GM19099 (cell line): ENCODE data around the gene CECR2.

ENCODE experiments used
- POLR2A ChIP-seq: IDR thresholded peaks from 3 replicates; pipeline ENCODE4 v1.6.1; 2011; ENCODE audit warnings: low read depth; ENCODE audit not compliant: insufficient read length; ENCODE audit errors: extremely low read depth

Gene CECR2

GRCh38 chr22:17411213-17411612 is 42.0 kb downstream of the CECR2 start:
- no peak for TF ChIP-seq POLR2A

- TF ChIP-seq POLR2A, result no peak
Measured at GRCh38 chr22:17412232-17412631, 43.0 kb downstream of the CECR2 start.

DNA sequence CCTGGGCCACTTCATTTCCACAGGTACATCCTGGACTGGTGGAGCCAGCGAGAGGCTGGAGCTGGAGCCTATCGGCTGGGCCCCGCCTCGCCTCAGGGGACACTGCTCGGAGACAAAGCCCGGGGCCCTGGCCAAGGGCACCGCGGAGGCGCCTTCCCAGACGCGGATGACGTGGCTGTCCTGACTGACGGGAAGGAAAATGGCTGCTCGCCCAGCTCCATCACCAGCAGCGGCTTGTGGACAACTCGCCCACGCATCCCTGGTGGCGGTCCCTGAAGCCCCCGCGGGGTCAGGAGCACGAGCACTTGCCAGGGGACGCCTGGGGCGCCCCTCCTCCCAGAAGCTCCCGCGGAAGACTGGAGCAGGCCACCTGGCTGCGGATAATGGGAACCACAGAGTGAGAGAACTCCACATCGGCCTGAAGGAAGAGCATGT is 49.6 kb downstream of the CECR2 start:
- TF ChIP-seq POLR2A, result no peak

GRCh38 chr22:17419348-17419747 is 50.1 kb downstream of the CECR2 start:
- TF ChIP-seq POLR2A, result no peak

DNA sequence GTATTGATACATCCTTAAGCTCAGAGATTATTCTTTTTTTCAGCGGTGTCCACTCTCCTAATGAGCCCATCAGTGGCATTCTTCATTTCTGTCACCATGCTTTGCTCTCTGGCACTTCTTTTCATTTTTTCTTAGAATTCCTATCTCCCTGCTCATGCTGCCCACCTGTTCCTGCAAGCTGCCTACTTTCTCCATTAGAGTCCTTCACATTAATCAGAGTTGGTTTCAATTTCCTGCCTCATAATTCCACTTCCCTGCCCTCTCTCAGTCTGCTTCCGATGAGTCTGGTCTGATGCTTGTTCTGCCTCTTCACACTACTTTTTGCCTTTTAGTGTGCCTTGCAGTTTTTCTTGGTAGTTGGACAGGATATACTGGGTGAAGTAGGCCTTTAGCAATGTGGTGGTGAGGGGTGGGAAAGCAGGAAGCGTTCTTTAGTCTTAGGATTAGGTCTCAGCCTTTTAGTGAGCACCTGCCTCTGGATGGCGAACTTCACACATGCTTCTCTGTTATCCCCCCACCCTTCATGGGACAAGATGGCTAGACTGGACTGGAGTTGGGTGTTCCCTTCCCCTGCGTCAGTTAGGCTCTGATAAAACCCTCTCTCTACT is 53.6 kb downstream of the CECR2 start:
- TF ChIP-seq POLR2A, result no peak

- TF ChIP-seq POLR2A, result no peak
Measured at GRCh38 chr22:17423616-17424015, 54.4 kb downstream of the CECR2 start.

DNA sequence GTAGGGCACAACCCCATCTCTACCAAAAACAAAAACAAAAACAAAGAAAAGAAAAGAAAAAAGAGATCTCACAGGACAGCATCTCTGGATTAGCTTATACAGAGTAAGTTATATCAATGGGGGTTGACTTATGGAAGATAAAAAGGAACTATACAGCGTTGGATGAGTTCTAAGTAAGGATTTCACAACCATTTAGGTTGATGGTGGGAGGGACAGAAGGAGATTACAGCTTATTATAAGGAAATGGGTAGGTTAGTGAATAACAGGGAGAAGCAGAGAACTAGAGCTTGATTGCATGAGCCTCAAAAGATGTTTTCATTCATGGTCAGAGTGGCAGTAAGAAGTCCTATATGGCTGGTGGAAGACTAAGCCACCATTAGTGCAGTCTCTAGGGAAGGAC is 60.3 kb downstream of the CECR2 start:
- no peak for TF ChIP-seq POLR2A

DNA sequence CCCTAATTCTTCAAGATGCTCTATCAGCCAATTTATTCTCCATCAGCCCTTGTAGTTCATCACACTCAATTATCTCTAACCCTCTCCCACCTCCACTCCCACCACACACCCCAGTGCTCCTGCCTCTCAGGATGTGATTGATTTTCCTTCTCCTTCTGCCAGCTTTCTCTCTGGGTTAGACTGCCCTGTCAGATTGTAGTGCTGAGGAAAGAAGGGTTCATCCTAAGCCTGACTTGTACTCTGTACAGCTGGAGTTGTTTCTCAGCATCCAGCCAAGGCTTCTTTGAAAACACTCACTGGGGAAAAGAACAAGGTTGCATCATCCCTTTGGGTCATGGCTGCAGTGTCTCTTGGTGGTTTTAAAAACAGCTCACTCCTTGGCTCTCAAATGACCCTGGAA is 61.2 kb downstream of the CECR2 start:
- no peak for TF ChIP-seq POLR2A

DNA sequence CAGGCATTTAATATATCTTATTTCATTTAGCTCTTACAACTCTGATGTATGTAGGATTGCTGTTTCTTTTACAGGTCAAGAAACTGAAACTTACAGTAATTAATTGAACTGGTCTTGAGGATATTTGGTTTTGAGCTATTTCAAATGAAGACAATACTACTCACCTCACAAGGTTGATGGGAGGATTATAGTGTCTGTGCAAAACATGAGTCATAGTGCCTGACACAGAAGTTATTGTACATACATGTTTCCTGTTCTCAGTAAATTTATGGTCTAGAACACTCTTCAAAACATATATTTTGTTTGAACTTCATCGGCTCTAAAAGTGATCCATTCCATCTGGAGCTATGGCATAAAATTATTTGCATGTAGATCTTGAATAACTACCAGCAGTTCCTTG is 61.9 kb downstream of the CECR2 start:
- TF ChIP-seq POLR2A, result no peak

- TF ChIP-seq POLR2A, result no peak
Measured at GRCh38 chr22:17434856-17435255, 65.6 kb downstream of the CECR2 start.

- TF ChIP-seq POLR2A, result no peak
Measured at GRCh38 chr22:17435375-17435774, 66.1 kb downstream of the CECR2 start.

DNA sequence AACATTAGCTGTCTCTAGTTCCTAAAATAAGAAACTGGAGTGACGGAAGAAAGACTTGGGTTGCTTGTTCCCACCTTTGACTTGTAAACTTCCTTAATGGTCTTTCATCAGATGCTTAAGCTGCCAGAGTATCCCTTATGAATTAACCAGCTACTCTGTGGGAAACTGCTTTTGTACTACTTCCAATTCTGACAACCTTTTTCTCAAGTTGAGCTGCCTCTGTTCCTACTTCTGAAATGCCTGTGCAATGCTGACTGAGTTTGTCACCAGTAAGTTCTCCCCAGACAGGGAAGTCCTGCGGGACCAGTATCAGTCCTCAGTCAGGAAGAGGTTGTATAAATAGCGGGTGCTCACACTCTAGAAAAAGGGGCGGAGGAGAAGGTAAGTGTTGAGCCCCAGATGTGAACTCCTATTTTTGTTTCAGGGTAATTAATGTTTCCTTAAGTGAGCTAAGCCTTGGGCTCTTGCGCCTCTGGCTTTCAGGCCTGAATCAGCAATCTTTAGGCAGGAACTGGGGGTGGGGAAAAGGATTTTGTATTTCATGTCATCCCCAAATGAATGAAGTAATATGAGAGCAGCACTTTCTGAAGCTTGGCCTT is 67.2 kb downstream of the CECR2 start:
- no peak for TF ChIP-seq POLR2A

DNA sequence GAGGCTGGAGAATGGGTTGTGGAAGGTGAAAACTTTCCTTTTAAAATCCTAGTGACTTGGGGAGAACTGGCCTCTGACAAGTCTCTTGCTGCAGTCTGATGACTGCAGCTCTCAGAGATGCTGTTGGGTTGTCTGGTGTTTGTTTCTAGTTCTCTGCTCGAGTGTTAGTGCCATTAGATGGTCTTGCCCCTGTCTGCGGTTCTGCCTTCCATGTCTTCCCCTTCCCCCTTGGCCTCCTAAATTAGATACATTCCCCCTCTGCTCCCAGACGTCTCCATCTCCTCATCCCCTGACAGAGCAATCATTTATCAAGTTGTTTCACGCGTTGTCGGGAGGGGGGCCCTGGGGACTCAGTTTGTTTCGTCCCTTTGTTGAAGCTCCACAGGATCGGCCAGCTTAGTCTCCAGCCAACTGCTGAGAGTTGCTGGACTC is 67.7 kb downstream of the CECR2 start:
- TF ChIP-seq POLR2A, result no peak

DNA sequence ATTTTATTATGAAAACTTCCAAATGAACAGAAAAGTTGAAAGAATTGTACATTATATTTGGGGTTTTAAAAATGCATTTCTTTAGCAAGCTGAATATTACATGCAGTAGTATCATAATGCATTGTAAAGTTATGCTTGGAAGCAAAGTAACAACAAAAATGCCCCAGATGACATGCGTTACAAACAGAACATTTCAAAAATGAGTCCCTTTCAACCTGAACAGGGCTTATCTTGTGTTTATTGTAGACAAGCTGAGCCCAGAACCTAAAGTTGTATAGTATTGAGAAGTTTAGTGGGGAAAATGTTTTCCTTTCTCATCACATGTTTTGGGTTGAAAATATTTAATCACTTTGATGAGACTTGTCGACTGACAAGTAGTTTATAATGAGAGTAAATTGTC is 68.8 kb downstream of the CECR2 start:
- no peak for TF ChIP-seq POLR2A

DNA sequence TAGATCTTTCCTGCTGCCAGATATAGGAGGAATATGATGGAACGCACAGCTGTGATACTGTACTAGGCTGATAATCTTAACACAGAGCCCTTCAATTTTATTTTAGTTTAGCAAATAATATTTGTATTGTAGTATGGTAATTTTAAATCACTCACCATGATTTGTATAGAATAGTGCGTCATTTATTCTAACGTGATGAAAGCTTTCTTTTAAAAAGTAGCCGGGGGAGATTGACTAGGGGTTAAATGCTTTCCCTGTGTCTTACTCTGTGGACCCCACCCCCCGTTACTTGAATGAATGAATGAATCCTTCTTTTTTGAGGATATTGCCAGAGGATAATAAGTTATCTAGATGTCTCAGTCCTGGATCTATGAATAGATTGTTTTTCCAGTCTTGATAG is 72.1 kb downstream of the CECR2 start:
- TF ChIP-seq POLR2A, result no peak

DNA sequence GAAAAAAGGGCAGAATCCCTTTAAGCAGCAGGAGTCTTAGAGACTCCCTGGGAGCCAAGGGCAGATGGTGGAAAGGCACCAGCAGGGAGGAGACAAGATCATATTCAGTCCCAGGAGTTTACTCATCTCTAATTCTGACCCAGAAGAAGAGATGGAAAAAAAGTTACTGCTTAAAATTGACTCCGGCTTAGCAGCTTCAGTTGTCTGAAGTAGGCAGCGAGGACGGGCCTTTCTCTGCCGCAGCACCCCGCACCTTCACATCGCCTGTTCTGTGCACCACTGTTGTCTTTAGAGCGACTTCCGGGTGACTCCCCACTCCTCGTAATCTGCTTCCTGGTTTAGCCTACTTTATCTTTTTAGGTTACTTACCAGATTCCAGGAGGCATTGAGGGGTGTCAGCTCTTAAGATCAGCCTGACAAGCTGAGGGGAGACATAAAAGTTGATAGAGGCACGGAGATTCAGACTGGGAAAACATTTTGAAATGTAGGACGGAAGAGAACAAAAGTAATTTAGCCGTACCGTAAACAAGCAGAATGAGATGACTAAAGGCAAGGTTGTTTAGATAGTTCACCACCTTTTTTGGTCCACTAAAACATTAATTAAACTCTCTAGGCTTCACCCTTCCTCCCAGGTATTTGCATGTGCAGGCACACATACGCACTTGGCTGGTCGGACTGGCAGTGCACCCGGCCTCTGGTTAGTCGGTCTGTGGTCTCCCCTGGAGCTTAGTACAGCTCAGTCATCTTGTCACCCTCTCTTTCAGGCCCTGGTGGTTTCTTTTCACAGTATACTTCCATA is 74.3 kb downstream of the CECR2 start:
- no peak for TF ChIP-seq POLR2A
